ENCODE results near the gene FARP1.

Gene FARP1

DNA sequence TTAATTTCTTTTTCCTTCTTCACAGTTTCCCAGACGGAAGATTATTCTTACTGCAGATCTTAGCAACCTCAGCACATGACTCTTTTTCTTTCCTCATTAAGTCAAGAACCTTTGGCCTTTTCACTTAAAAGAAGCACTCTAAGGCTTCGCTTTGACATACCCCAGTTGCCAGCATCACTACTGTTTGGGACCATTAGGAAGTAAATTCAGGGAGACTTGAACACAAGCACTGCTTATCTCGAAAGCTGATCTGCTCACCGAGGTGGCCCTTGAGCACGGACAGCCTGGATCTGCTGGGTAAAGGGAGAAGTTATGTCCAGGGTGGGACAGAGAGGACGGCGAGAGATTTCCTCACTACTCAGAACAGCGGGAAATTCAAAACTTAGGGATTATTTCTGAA lies 185.6 kb downstream of the FARP1 start:
- TF ChIP-seq CTCF (conservative IDR thresholded peaks at IDR 0.05; ENCODE audit: low read depth, low read length), result no peak
- H3K36me3 ChIP-seq (ENCODE audit: insufficient read depth), result no peaks in the 10 kb centered on the region
- H3K27ac ChIP-seq, result no peak overlapping the region
- no peak overlapping the region for H3K4me3 ChIP-seq (IDR thresholded peaks at IDR 0.05; ENCODE audit: insufficient read depth, low read depth, low read length)
- no peak overlapping the region for H3K4me2 ChIP-seq
- no peak overlapping the region for H2AFZ ChIP-seq (ENCODE audit: low read depth)
- H3K4me1 ChIP-seq (ENCODE audit: low read depth, poor library complexity, severe bottlenecking), result no peaks in the 10 kb centered on the region
- H3K79me2 ChIP-seq (ENCODE audit: insufficient read depth, low read depth), result no peaks in the 10 kb centered on the region
- H3K9ac ChIP-seq, result no peak overlapping the region
- no peaks in the 10 kb centered on the region for H4K20me1 ChIP-seq (ENCODE audit: insufficient read depth)
- no peaks in the 10 kb centered on the region for H3K27me3 ChIP-seq (ENCODE audit: insufficient read depth, low read depth)

DNA sequence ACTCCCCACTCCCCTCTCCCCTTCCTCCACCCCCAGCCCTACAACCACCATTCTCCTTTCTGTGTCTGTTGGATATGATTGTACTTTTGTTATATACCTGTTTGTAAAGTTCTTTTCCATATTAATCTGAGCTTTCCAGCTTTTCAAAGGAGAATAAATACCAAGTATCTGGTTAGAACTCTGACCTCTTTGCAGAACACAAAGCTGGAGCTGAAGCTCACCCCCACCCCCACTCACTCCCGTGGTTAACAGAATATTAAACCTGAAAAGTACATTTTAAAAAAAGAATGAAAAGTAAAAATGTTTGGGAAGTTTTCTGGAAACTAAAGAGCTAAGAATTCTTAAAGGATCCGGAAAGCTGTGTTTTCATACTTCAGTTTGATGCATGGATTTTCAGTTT lies 189.3 kb downstream of the FARP1 start:
- no peak overlapping the region for H3K4me2 ChIP-seq
- no peak for TF ChIP-seq CTCF (conservative IDR thresholded peaks at IDR 0.05; ENCODE audit: low read depth, low read length)
- no peaks in the 10 kb centered on the region for H4K20me1 ChIP-seq (ENCODE audit: insufficient read depth)
- H3K27ac ChIP-seq, result no peak overlapping the region
- no peaks in the 10 kb centered on the region for H3K27me3 ChIP-seq (ENCODE audit: insufficient read depth, low read depth)
- H3K79me2 ChIP-seq (ENCODE audit: insufficient read depth, low read depth), result no peaks in the 10 kb centered on the region
- H3K4me1 ChIP-seq (ENCODE audit: low read depth, poor library complexity, severe bottlenecking), result no peaks in the 10 kb centered on the region
- H3K4me3 ChIP-seq (IDR thresholded peaks at IDR 0.05; ENCODE audit: insufficient read depth, low read depth, low read length), result no peak overlapping the region
- H3K36me3 ChIP-seq (ENCODE audit: insufficient read depth), result no peaks in the 10 kb centered on the region
- no peak overlapping the region for H2AFZ ChIP-seq (ENCODE audit: low read depth)
- no peak overlapping the region for H3K9ac ChIP-seq

DNA sequence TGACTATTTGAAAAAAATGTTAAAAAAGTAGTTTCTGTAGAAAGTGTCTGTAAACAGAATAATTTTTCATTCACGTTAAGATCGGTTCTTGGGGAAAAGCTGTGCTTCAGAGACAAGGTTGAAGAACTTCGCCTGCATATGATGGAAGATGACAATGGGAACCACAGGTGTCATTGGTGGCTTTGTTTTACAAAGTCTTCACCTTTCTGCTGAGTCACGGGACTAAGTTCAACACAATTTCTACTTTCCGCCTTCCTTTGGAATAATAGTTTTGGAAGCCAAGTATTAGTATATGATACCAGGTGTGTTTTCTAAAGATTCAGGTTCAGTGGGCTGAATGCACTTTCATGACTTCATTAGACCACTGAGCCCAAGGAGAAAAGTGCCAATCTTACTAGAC lies 189.8 kb downstream of the FARP1 start:
- no peak overlapping the region for H3K4me2 ChIP-seq

DNA sequence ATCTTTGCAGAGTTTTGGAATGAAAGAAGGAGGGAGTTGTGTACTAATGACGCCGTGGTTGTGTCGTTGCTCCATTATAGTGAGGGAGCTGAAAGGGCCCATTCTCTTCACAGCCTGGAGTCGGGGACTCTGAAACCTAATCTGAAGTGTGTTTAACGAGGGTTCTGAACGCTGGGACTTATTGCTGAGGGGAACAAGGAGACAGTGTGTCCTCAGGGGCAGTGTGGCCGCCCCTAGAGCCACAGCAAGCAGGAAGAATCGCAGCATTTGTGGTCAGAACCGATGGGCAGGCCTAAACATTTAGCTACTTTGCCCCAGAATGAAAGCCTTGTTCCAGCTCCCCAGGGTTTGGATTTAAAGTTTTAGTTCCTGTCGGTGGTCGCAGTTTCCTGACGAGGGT lies 190.6 kb downstream of the FARP1 start:
- H3K4me2 ChIP-seq, result no peak overlapping the region
- no peaks in the 10 kb centered on the region for H4K20me1 ChIP-seq (ENCODE audit: insufficient read depth)
- no peaks in the 10 kb centered on the region for H3K4me1 ChIP-seq (ENCODE audit: low read depth, poor library complexity, severe bottlenecking)
- H3K27ac ChIP-seq, result no peak overlapping the region
- H3K79me2 ChIP-seq (ENCODE audit: insufficient read depth, low read depth), result no peaks in the 10 kb centered on the region
- no peak for TF ChIP-seq CTCF (conservative IDR thresholded peaks at IDR 0.05; ENCODE audit: low read depth, low read length)
- no peak overlapping the region for H3K9ac ChIP-seq
- no peaks in the 10 kb centered on the region for H3K36me3 ChIP-seq (ENCODE audit: insufficient read depth)
- H3K27me3 ChIP-seq (ENCODE audit: insufficient read depth, low read depth), result no peaks in the 10 kb centered on the region
- no peak overlapping the region for H3K4me3 ChIP-seq (IDR thresholded peaks at IDR 0.05; ENCODE audit: insufficient read depth, low read depth, low read length)
- no peak overlapping the region for H2AFZ ChIP-seq (ENCODE audit: low read depth)

More for the DNA sequence above, 189.8 kb downstream of the FARP1 start:
- H3K27me3 ChIP-seq (ENCODE audit: insufficient read depth, low read depth), result no peaks in the 10 kb centered on the region
- no peak overlapping the region for H3K4me3 ChIP-seq (IDR thresholded peaks at IDR 0.05; ENCODE audit: insufficient read depth, low read depth, low read length)
- no peaks in the 10 kb centered on the region for H4K20me1 ChIP-seq (ENCODE audit: insufficient read depth)
- TF ChIP-seq CTCF (conservative IDR thresholded peaks at IDR 0.05; ENCODE audit: low read depth, low read length), result no peak
- H3K9ac ChIP-seq, result no peak overlapping the region
- H3K36me3 ChIP-seq (ENCODE audit: insufficient read depth), result no peaks in the 10 kb centered on the region
- no peaks in the 10 kb centered on the region for H3K4me1 ChIP-seq (ENCODE audit: low read depth, poor library complexity, severe bottlenecking)
- H3K27ac ChIP-seq, result no peak overlapping the region
- no peaks in the 10 kb centered on the region for H3K79me2 ChIP-seq (ENCODE audit: insufficient read depth, low read depth)
- no peak overlapping the region for H2AFZ ChIP-seq (ENCODE audit: low read depth)
